ENCODE results near the gene GNPTG. TPM values are rescaled to one million over a fixed set of nuclear protein-coding genes. Genes with fewer than 3 reads are reported as not detected.
A peak's percentile ranks its signal among the peaks of the same experiment; 100 is the strongest.

The GNPTG gene
- total and polyA plus RNA-seq, 2 donors (not counting 1 experiment from before 2014, with no cell fraction given) = 76.0 to 109 TPM

- Histone ChIP-seq H3K4me3 (ENCODE audit: control extremely low read depth in 1 of 5, extremely low read depth in 1 of 5, insufficient read depth in 1 of 5, low read depth in 2 of 5, low read length in 4 of 5) (no peak overlapping the region), H2AFZ (ENCODE audit: insufficient read depth, low read depth, low read length, poor library complexity, severe bottlenecking) (no peak overlapping the region), H3K27ac (ENCODE audit: low read length in 2 of 2) (no peak overlapping the region), H3K9me3 (ENCODE audit: control extremely low read depth in 1 of 3, control insufficient read depth in 2 of 3, insufficient read depth in 1 of 3, low read length in 2 of 3) (peaks cover 0 to 2% (median 0%) of the 10 kb centered on the region in 3 donors), H3K9ac (ENCODE audit: low read length) (no peak overlapping the region), H3K4me1 (ENCODE audit: control insufficient read depth in 2 of 2, insufficient read depth in 2 of 2, low read length in 2 of 2) (no peaks in the 10 kb centered on the region), H3K4me2 (replicated peaks; ENCODE audit: low read depth, low read length, poor library complexity, severe bottlenecking) (no peak overlapping the region), H3K79me2 (ENCODE audit: control insufficient read depth, insufficient read depth, low read length) (peaks cover 38% of the 10 kb centered on the region), H4K20me1 (ENCODE audit: control insufficient read depth, insufficient read depth, low read length, poor library complexity, severe bottlenecking) (peaks cover 69% of the 10 kb centered on the region), H3K27me3 (replicated peaks in 1 of 4; ENCODE audit: control extremely low read depth in 1 of 4, control insufficient read depth in 3 of 4, insufficient read depth in 4 of 4, low read length in 3 of 4) (no peaks in the 10 kb centered on the region), H3K36me3 (replicated peaks in 1 of 2; ENCODE audit: control extremely low read depth in 1 of 2, control insufficient read depth in 1 of 2, extremely low read depth in 1 of 2, insufficient read depth in 2 of 2, low read length in 1 of 2) (peaks cover 0 to 63% of the 10 kb centered on the region in 2 experiments)
- POLR2A ChIA-PET = interaction anchor here (1.2 kb wide), 1 partner anchor 53 kb away, joined by 3 read pairs; the partner anchor contains the start of gene UBE2I
- intact Hi-C loops (cut with micrococcal nuclease) = no loop called here
- Mint-ChIP-seq H3K9me3 (ENCODE audit: insufficient read depth) (no peaks in the 10 kb centered on the region), H3K4me3 (no peak overlapping the region), H3K27ac (no peak overlapping the region), H3K27me3 (no peaks in the 10 kb centered on the region), H3K4me1 (peaks cover 5% of the 10 kb centered on the region)
- 78% methylated on average over 6 of the region's 11 CpGs for WGBS (ENCODE audit: insufficient coverage)
- no peak for TF ChIP-seq CTCF (IDR thresholded peaks at IDR 0.05)
- TF ChIP-seq EZH2 (IDR thresholded peaks at IDR 0.05; ENCODE audit: borderline replicate concordance, insufficient read depth, low read depth, low read length, poor library complexity, severe bottlenecking) = no peak
- DNase-seq (no peak), ATAC-seq (ENCODE audit: low read depth) (no peak)
- CTCF ChIA-PET = interaction anchor here (1.1 to 4.0 kb wide), 13 partner anchors 9 to 183 kb away, joined by 3 to 20 read pairs (median 5); partner anchors contain the start of gene UQCC4
These were observed 11.1 kb downstream of the GNPTG start for GRCh38 chr16:1362807-1363206.

DNA sequence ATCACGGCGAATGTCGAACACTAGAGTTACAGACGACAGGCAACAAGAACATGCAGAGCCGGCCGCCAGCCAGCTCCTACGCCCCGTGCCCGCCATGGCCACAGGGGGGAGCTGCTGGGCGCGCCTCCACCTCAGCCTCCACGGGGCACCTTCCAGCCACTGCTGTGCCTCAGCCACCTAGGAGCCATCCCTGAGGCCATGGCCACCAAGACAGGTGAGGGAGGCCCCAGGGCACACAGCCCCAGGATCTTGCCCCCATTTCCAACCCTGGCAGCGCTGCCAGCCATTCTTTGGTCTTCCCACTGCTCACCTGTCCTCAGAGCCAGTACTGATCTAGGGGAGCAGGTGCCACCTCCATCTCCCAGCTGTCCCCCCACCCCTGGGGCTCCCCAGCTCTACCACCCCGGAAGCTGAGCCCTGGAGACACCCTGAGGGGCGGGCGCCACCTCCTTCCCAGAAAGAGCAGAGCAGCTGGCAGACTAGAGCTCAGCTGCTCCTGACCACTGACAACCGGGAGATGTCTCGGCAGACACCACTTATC, 11.8 kb downstream of the GNPTG start:
- no peak overlapping the region for H3K4me2 ChIP-seq (replicated peaks; ENCODE audit: low read depth, low read length, poor library complexity, severe bottlenecking)
- H3K9ac ChIP-seq (ENCODE audit: low read length) = no peak overlapping the region
- no peaks in the 10 kb centered on the region for H3K9me3 Mint-ChIP-seq (ENCODE audit: insufficient read depth)
- DNase-seq (peak; percentile 79), ATAC-seq (ENCODE audit: low read depth) (peak; percentile 94)
- TF ChIP-seq CTCF (IDR thresholded peaks at IDR 0.05) = peak; percentile 93
- TF ChIP-seq EZH2 (IDR thresholded peaks at IDR 0.05; ENCODE audit: borderline replicate concordance, insufficient read depth, low read depth, low read length, poor library complexity, severe bottlenecking) = no peak
- no peaks in the 10 kb centered on the region for H3K27me3 ChIP-seq (replicated peaks in 1 of 4; ENCODE audit: control extremely low read depth in 1 of 4, control insufficient read depth in 3 of 4, insufficient read depth in 4 of 4, low read length in 3 of 4)
- no peak overlapping the region for H2AFZ ChIP-seq (ENCODE audit: insufficient read depth, low read depth, low read length, poor library complexity, severe bottlenecking)
- 51% methylated on average over 18 of the region's 18 CpGs for WGBS (ENCODE audit: insufficient coverage)
- H4K20me1 ChIP-seq (ENCODE audit: control insufficient read depth, insufficient read depth, low read length, poor library complexity, severe bottlenecking) = peaks cover 62% of the 10 kb centered on the region
- peak overlapping the region; percentile 50 for H3K27ac Mint-ChIP-seq
- peaks cover 0 to 62% of the 10 kb centered on the region in 2 experiments for H3K36me3 ChIP-seq (replicated peaks in 1 of 2; ENCODE audit: control extremely low read depth in 1 of 2, control insufficient read depth in 1 of 2, extremely low read depth in 1 of 2, insufficient read depth in 2 of 2, low read length in 1 of 2)
- CTCF ChIA-PET = interaction anchor here (0.9 to 4.0 kb wide), 17 partner anchors 10 to 314 kb away, joined by 3 to 20 read pairs (median 4); partner anchors contain the start of genes JPT2 and UQCC4
- no peak overlapping the region for H3K27ac ChIP-seq (ENCODE audit: low read length in 2 of 2)
- H3K4me3 Mint-ChIP-seq = no peak overlapping the region
- no peaks in the 10 kb centered on the region for H3K4me1 ChIP-seq (ENCODE audit: control insufficient read depth in 2 of 2, insufficient read depth in 2 of 2, low read length in 2 of 2)
- no peaks in the 10 kb centered on the region for H3K27me3 Mint-ChIP-seq
- POLR2A ChIA-PET = interaction anchor here (0.7 to 1.2 kb wide), 2 partner anchors 32 to 54 kb away, joined by 3 read pairs; partner anchors contain the start of gene UBE2I
- peaks cover 2% of the 10 kb centered on the region for H3K4me1 Mint-ChIP-seq
- peaks cover 30% of the 10 kb centered on the region for H3K79me2 ChIP-seq (ENCODE audit: control insufficient read depth, insufficient read depth, low read length)
- intact Hi-C loops (cut with micrococcal nuclease) = no loop called here
- peaks cover 0 to 2% (median 0%) of the 10 kb centered on the region in 3 donors for H3K9me3 ChIP-seq (ENCODE audit: control extremely low read depth in 1 of 3, control insufficient read depth in 2 of 3, insufficient read depth in 1 of 3, low read length in 2 of 3)
- H3K4me3 ChIP-seq (ENCODE audit: control extremely low read depth in 1 of 5, extremely low read depth in 1 of 5, insufficient read depth in 1 of 5, low read depth in 2 of 5, low read length in 4 of 5) = no peak overlapping the region
